WTC11 (cell line): ENCODE measurements around the gene MTCL1. TPM values are rescaled to one million over a fixed set of nuclear protein-coding genes. Genes with fewer than 3 reads are reported as not detected.

ENCODE experiments used
- ATAC-seq: fragments of 200-7000 bp; cut with Tn5 transposase; 2 replicates; pipeline ENCODE4 v1.10.0; 2021; ENCODE audit warnings: mild to moderate bottlenecking, moderate library complexity
- CTCF ChIA-PET: fragments of 300-600 bp; sonication (Branson Sonifier 250); formaldehyde crosslinking; loops from one replicate; lab custom pipeline; 2021; ENCODE audit warnings: antibody characterized with exemption; lab: Charles Lee
- POLR2A ChIA-PET: fragments of 350-600 bp; sonication (Branson Sonifier 250); formaldehyde crosslinking; loops from one replicate; lab custom pipeline; 2021; ENCODE audit warnings: antibody characterized with exemption; lab: Charles Lee
- DNase-seq: peaks from one replicate; pipeline ENCODE4 v3.0.0; 2021; ENCODE audit warnings: low spot score
- H3K27ac Mint-ChIP-seq: 2 replicates; pipeline ENCODE4 v1.8.0; 2021; ENCODE audit warnings: mixed read lengths
- H3K27me3 Mint-ChIP-seq: 2 replicates; pipeline ENCODE4 v1.8.0; 2021; ENCODE audit warnings: low read depth, mild to moderate bottlenecking, moderate library complexity, mixed read lengths
- H3K36me3 Mint-ChIP-seq: 2 replicates; pipeline ENCODE4 v1.8.0; 2021; ENCODE audit warnings: mixed read lengths
- H3K4me1 Mint-ChIP-seq: 2 replicates; pipeline ENCODE4 v1.8.0; 2022; ENCODE audit warnings: mixed read lengths
- H3K4me3 Mint-ChIP-seq: 2 replicates; pipeline ENCODE4 v1.8.0; 2021; ENCODE audit warnings: mild to moderate bottlenecking, moderate library complexity, mixed read lengths
- H3K9me3 Mint-ChIP-seq: 2 replicates; pipeline ENCODE4 v1.8.0; 2021; ENCODE audit warnings: mixed read lengths
- ELF4 ChIP-seq: sonication (generic); formaldehyde crosslinking; IDR thresholded peaks from 2 replicates; pipeline ENCODE4 v1.8.1; 2022; ENCODE audit warnings: low read depth, mild to moderate bottlenecking, moderate library complexity, missing genetic modification reagents
- FOXJ3 ChIP-seq: sonication (generic); formaldehyde crosslinking; IDR thresholded peaks from 2 replicates; pipeline ENCODE4 v1.9.0; 2021; ENCODE audit warnings: missing genetic modification reagents, mild to moderate bottlenecking, borderline replicate concordance
- FOXP1 ChIP-seq: sonication (generic); formaldehyde crosslinking; IDR thresholded peaks from 2 replicates; pipeline ENCODE4 v1.8.0; 2022; ENCODE audit warnings: missing genetic modification reagents, mild to moderate bottlenecking, moderate library complexity, borderline replicate concordance
- IRF2 ChIP-seq: sonication (generic); formaldehyde crosslinking; IDR thresholded peaks from 2 replicates; pipeline ENCODE4 v1.8.0; 2022; ENCODE audit warnings: low read depth, missing genetic modification reagents, borderline replicate concordance
- JUN ChIP-seq: sonication (generic); formaldehyde crosslinking; IDR thresholded peaks from 2 replicates; pipeline ENCODE4 v1.8.0; 2023; ENCODE audit warnings: mild to moderate bottlenecking, missing genetic modification reagents
- KAT7 ChIP-seq: sonication (generic); formaldehyde crosslinking; IDR thresholded peaks from 2 replicates; pipeline ENCODE4 v1.8.1; 2023; ENCODE audit warnings: missing genetic modification reagents, mild to moderate bottlenecking, borderline replicate concordance
- MYBL2 ChIP-seq: sonication (generic); formaldehyde crosslinking; IDR thresholded peaks from 2 replicates; pipeline ENCODE4 v1.8.1; 2023; ENCODE audit warnings: mild to moderate bottlenecking, moderate library complexity, missing genetic modification reagents
- NFATC4 ChIP-seq: fragments of 250-450 bp; sonication (Bioruptor Pico); IDR thresholded peaks from 2 replicates; pipeline ENCODE4 v1.9.0; 2021; ENCODE audit warnings: mild to moderate bottlenecking
- NFYB ChIP-seq: sonication (generic); formaldehyde crosslinking; conservative IDR thresholded peaks from 2 replicates; pipeline ENCODE4 v1.8.0; 2022; ENCODE audit warnings: low read depth, missing genetic modification reagents
- ZNF138 ChIP-seq: sonication (generic); formaldehyde crosslinking; conservative IDR thresholded peaks from 2 replicates; pipeline ENCODE4 v1.8.1; 2022; ENCODE audit warnings: mild to moderate bottlenecking, moderate library complexity, missing genetic modification reagents
- ZNF219 ChIP-seq: sonication (generic); formaldehyde crosslinking; IDR thresholded peaks from 2 replicates; pipeline ENCODE4 v1.8.0; 2023; ENCODE audit warnings: missing genetic modification reagents, mild to moderate bottlenecking, borderline replicate concordance
- ZNF416 ChIP-seq: fragments of 250-450 bp; sonication (Bioruptor Pico); IDR thresholded peaks from 2 replicates; pipeline ENCODE4 v1.9.0; 2021; ENCODE audit warnings: mild to moderate bottlenecking, inconsistent platforms
- total RNA-seq: library from RNA; stranded (reverse); gene quantifications from 3 replicates; pipeline ENCODE4 v1.2.3, GENCODE V29; 2021
- TF ChIP-seq, protein P1 (sequence below): sonication (generic); formaldehyde crosslinking; IDR thresholded peaks from 2 replicates; pipeline ENCODE4 v1.8.0; 2022; ENCODE audit warnings: mild to moderate bottlenecking, missing genetic modification reagents
- TF ChIP-seq, protein P2 (sequence below): sonication (generic); formaldehyde crosslinking; IDR thresholded peaks from 2 replicates; pipeline ENCODE4 v1.8.0; 2022; ENCODE audit warnings: missing genetic modification reagents
- TF ChIP-seq, protein P3 (sequence below): sonication (generic); formaldehyde crosslinking; IDR thresholded peaks from 2 replicates; pipeline ENCODE4 v1.8.1; 2023; ENCODE audit warnings: mild to moderate bottlenecking, missing genetic modification reagents
- TF ChIP-seq, protein P4 (sequence below): fragments of 250-450 bp; sonication (Bioruptor Pico); IDR thresholded peaks from 2 replicates; pipeline ENCODE4 v1.9.0; 2021; ENCODE audit warnings: moderate library complexity, mild to moderate bottlenecking, inconsistent platforms, borderline replicate concordance
- TF ChIP-seq, protein P5 (sequence below): fragments of 250-450 bp; sonication (Bioruptor Pico); IDR thresholded peaks from 2 replicates; pipeline ENCODE4 v1.9.0; 2021; ENCODE audit warnings: mild to moderate bottlenecking
- TF ChIP-seq, protein P6 (sequence below): sonication (generic); formaldehyde crosslinking; IDR thresholded peaks from 2 replicates; pipeline ENCODE4 v1.8.1; 2022; ENCODE audit warnings: mild to moderate bottlenecking, missing genetic modification reagents, moderate library complexity, borderline replicate concordance
- TF ChIP-seq, protein P7 (sequence below): sonication (generic); formaldehyde crosslinking; IDR thresholded peaks from 2 replicates; pipeline ENCODE4 v1.8.1; 2023; ENCODE audit warnings: mild to moderate bottlenecking, moderate library complexity, missing genetic modification reagents
- TF ChIP-seq, protein P8 (sequence below): sonication (generic); formaldehyde crosslinking; IDR thresholded peaks from 2 replicates; pipeline ENCODE4 v1.8.1; 2022; ENCODE audit warnings: low read depth, missing genetic modification reagents, borderline replicate concordance

MTCL1 gene
- total RNA-seq, 1 experiment from 2014 or later: 64.3 TPM

DNA sequence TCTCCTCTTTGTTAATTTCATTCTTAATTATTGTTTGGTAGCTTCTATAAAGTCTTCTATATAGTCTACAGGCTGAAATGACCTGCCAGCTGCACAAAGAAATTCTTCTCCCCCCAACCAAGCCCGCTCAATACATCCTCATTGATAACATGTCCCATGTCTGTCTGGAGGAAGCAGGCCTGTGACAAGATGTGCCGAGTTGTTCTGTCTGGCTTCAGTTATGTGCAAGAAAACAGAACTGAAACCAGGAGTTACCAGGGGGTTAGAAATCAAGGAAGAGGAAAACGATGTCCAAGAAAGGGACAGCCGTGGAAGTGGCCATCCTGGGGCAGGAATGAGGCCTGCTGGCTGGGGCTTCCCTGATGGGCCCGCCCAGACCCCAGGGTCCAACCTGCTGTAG is 57.6 kb downstream of the MTCL1 start:
- Mint-ChIP-seq H3K27me3 (no peaks in the 10 kb centered on the region), H3K4me3 (no peak overlapping the region), H3K27ac (no peak overlapping the region), H3K9me3 (peaks cover 23% of the 10 kb centered on the region), H3K4me1 (peaks cover 28% of the 10 kb centered on the region), H3K36me3 (peaks cover 57% of the 10 kb centered on the region)
- ChIA-PET POLR2A (no interaction called here), CTCF (no interaction called here)
- no peak for ATAC-seq
- DNase-seq: no peak
- TF ChIP-seq JUN (CRISPR knock-in tag): no peak
- TF ChIP-seq ZNF219: no peak
- no peak for TF ChIP-seq FOXJ3 (CRISPR knock-in tag)
- TF ChIP-seq, protein P1, sequence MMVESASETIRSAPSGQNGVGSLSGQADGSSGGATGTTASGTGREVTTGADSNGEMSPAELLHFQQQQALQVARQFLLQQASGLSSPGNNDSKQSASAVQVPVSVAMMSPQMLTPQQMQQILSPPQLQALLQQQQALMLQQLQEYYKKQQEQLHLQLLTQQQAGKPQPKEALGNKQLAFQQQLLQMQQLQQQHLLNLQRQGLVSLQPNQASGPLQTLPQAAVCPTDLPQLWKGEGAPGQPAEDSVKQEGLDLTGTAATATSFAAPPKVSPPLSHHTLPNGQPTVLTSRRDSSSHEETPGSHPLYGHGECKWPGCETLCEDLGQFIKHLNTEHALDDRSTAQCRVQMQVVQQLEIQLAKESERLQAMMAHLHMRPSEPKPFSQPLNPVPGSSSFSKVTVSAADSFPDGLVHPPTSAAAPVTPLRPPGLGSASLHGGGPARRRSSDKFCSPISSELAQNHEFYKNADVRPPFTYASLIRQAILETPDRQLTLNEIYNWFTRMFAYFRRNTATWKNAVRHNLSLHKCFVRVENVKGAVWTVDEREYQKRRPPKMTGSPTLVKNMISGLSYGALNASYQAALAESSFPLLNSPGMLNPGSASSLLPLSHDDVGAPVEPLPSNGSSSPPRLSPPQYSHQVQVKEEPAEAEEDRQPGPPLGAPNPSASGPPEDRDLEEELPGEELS (CRISPR knock-in tag): no peak
- TF ChIP-seq IRF2: no peak
- TF ChIP-seq, protein P2, sequence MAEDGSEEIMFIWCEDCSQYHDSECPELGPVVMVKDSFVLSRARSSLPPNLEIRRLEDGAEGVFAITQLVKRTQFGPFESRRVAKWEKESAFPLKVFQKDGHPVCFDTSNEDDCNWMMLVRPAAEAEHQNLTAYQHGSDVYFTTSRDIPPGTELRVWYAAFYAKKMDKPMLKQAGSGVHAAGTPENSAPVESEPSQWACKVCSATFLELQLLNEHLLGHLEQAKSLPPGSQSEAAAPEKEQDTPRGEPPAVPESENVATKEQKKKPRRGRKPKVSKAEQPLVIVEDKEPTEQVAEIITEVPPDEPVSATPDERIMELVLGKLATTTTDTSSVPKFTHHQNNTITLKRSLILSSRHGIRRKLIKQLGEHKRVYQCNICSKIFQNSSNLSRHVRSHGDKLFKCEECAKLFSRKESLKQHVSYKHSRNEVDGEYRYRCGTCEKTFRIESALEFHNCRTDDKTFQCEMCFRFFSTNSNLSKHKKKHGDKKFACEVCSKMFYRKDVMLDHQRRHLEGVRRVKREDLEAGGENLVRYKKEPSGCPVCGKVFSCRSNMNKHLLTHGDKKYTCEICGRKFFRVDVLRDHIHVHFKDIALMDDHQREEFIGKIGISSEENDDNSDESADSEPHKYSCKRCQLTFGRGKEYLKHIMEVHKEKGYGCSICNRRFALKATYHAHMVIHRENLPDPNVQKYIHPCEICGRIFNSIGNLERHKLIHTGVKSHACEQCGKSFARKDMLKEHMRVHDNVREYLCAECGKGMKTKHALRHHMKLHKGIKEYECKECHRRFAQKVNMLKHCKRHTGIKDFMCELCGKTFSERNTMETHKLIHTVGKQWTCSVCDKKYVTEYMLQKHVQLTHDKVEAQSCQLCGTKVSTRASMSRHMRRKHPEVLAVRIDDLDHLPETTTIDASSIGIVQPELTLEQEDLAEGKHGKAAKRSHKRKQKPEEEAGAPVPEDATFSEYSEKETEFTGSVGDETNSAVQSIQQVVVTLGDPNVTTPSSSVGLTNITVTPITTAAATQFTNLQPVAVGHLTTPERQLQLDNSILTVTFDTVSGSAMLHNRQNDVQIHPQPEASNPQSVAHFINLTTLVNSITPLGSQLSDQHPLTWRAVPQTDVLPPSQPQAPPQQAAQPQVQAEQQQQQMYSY (CRISPR knock-in tag): no peak
- TF ChIP-seq, protein P3, sequence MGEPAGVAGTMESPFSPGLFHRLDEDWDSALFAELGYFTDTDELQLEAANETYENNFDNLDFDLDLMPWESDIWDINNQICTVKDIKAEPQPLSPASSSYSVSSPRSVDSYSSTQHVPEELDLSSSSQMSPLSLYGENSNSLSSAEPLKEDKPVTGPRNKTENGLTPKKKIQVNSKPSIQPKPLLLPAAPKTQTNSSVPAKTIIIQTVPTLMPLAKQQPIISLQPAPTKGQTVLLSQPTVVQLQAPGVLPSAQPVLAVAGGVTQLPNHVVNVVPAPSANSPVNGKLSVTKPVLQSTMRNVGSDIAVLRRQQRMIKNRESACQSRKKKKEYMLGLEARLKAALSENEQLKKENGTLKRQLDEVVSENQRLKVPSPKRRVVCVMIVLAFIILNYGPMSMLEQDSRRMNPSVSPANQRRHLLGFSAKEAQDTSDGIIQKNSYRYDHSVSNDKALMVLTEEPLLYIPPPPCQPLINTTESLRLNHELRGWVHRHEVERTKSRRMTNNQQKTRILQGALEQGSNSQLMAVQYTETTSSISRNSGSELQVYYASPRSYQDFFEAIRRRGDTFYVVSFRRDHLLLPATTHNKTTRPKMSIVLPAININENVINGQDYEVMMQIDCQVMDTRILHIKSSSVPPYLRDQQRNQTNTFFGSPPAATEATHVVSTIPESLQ: no peak
- TF ChIP-seq ZNF416 (CRISPR knock-in tag): no peak
- TF ChIP-seq ZNF138 (CRISPR knock-in tag): no peak
- no peak for TF ChIP-seq NFYB
- TF ChIP-seq, protein P4, sequence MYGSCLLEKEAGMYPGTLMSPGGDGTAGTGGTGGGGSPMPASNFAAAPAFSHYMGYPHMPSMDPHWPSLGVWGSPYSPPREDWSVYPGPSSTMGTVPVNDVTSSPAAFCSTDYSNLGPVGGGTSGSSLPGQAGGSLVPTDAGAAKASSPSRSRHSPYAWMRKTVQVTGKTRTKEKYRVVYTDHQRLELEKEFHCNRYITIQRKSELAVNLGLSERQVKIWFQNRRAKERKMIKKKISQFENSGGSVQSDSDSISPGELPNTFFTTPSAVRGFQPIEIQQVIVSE: no peak
- TF ChIP-seq MYBL2 (CRISPR knock-in tag): no peak
- no peak for TF ChIP-seq ELF4
- no peak for TF ChIP-seq KAT7 (CRISPR knock-in tag)

DNA sequence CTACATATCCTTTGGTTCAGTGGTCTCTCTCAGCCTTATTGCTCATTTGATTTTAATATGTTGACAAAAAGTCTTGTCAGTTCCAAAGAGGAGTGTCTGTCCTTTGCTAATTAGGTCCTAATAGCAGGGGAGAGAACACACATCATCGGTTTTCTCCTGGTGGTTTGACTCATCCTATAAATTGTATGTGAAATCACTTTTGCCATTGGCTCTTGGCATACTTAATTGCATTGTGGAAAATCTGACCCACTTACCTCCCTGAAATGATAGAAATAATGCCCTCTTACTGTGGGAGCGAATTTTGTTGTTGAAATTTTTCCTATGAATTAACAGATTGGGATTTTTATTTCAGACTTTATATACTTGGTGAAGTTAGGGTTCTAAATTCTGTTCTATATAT is 58.3 kb downstream of the MTCL1 start:
- CTCF ChIA-PET: interaction anchor here (0.6 kb wide), 1 partner anchor 11 kb away, joined by 3 read pairs; no protein-coding TSS in a partner anchor
- H3K9me3 Mint-ChIP-seq: peaks cover 23% of the 10 kb centered on the region
- H3K4me1 Mint-ChIP-seq: peaks cover 23% of the 10 kb centered on the region
- H3K36me3 Mint-ChIP-seq: peaks cover 52% of the 10 kb centered on the region
- POLR2A ChIA-PET: no interaction called here
- ATAC-seq (no peak), DNase-seq (no peak)
- no peaks in the 10 kb centered on the region for H3K27me3 Mint-ChIP-seq
- no peak overlapping the region for H3K27ac Mint-ChIP-seq
- H3K4me3 Mint-ChIP-seq: no peak overlapping the region
- TF ChIP-seq, protein P5, sequence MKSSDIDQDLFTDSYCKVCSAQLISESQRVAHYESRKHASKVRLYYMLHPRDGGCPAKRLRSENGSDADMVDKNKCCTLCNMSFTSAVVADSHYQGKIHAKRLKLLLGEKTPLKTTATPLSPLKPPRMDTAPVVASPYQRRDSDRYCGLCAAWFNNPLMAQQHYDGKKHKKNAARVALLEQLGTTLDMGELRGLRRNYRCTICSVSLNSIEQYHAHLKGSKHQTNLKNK (CRISPR knock-in tag): no peak
- TF ChIP-seq ELF4 (no peak), NFATC4 (CRISPR knock-in tag) (no peak), FOXP1 (no peak), MYBL2 (CRISPR knock-in tag) (no peak)
- TF ChIP-seq, protein P6, sequence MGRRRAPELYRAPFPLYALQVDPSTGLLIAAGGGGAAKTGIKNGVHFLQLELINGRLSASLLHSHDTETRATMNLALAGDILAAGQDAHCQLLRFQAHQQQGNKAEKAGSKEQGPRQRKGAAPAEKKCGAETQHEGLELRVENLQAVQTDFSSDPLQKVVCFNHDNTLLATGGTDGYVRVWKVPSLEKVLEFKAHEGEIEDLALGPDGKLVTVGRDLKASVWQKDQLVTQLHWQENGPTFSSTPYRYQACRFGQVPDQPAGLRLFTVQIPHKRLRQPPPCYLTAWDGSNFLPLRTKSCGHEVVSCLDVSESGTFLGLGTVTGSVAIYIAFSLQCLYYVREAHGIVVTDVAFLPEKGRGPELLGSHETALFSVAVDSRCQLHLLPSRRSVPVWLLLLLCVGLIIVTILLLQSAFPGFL (CRISPR knock-in tag): no peak
- TF ChIP-seq, protein P7, sequence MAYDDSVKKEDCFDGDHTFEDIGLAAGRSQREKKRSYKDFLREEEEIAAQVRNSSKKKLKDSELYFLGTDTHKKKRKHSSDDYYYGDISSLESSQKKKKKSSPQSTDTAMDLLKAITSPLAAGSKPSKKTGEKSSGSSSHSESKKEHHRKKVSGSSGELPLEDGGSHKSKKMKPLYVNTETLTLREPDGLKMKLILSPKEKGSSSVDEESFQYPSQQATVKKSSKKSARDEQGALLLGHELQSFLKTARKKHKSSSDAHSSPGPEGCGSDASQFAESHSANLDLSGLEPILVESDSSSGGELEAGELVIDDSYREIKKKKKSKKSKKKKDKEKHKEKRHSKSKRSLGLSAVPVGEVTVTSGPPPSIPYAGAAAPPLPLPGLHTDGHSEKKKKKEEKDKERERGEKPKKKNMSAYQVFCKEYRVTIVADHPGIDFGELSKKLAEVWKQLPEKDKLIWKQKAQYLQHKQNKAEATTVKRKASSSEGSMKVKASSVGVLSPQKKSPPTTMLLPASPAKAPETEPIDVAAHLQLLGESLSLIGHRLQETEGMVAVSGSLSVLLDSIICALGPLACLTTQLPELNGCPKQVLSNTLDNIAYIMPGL (CRISPR knock-in tag): no peak
- TF ChIP-seq, protein P8, sequence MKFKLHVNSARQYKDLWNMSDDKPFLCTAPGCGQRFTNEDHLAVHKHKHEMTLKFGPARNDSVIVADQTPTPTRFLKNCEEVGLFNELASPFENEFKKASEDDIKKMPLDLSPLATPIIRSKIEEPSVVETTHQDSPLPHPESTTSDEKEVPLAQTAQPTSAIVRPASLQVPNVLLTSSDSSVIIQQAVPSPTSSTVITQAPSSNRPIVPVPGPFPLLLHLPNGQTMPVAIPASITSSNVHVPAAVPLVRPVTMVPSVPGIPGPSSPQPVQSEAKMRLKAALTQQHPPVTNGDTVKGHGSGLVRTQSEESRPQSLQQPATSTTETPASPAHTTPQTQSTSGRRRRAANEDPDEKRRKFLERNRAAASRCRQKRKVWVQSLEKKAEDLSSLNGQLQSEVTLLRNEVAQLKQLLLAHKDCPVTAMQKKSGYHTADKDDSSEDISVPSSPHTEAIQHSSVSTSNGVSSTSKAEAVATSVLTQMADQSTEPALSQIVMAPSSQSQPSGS (CRISPR knock-in tag): no peak
